KMS-11 (cell line): Measurements from ENCODE around the gene SLX4.

ENCODE experiments used
- H2AFZ ChIP-seq: fragments of 200-600 bp; sonication (generic); 2 replicates; pipeline ENCODE4 v1.6.1; 2016; ENCODE audit warnings: antibody characterized with exemption, mixed run types, low read depth
- H3K27ac ChIP-seq: fragments of 200-600 bp; sonication (generic); 2 replicates; pipeline ENCODE4 v1.6.1; 2016; ENCODE audit warnings: mild to moderate bottlenecking, mixed run types
- H3K27me3 ChIP-seq: fragments of 200-600 bp; sonication (generic); 2 replicates; pipeline ENCODE4 v1.6.1; 2017; ENCODE audit warnings: mild to moderate bottlenecking, low read depth, mixed run types, moderate library complexity; ENCODE audit not compliant: insufficient read depth
- H3K36me3 ChIP-seq: fragments of 200-600 bp; sonication (generic); 2 replicates; pipeline ENCODE4 v1.6.1; 2017; ENCODE audit warnings: mild to moderate bottlenecking, mixed run types; ENCODE audit not compliant: insufficient read depth
- H3K4me1 ChIP-seq: fragments of 200-600 bp; sonication (generic); 2 replicates; pipeline ENCODE4 v1.6.1; 2016; ENCODE audit warnings: mild to moderate bottlenecking, low read depth, mixed run types; ENCODE audit not compliant: poor library complexity, severe bottlenecking
- H3K4me2 ChIP-seq: fragments of 200-600 bp; sonication (generic); 2 replicates; pipeline ENCODE4 v1.7.0; 2016; ENCODE audit warnings: mild to moderate bottlenecking, mixed run types
- H3K4me3 ChIP-seq: fragments of 200-600 bp; sonication (generic); IDR thresholded peaks from 2 replicates; pipeline ENCODE4 v1.6.1; 2017; ENCODE audit warnings: low read depth, low read length, mixed read lengths; ENCODE audit not compliant: insufficient read depth
- H3K79me2 ChIP-seq: fragments of 200-600 bp; sonication (generic); 2 replicates; pipeline ENCODE4 v1.6.1; 2016; ENCODE audit warnings: low read depth, mixed run types; ENCODE audit not compliant: insufficient read depth
- H3K9ac ChIP-seq: fragments of 200-600 bp; sonication (generic); 2 replicates; pipeline ENCODE4 v1.6.1; 2016; ENCODE audit warnings: mild to moderate bottlenecking, mixed run types
- H4K20me1 ChIP-seq: fragments of 200-600 bp; sonication (generic); 2 replicates; pipeline ENCODE4 v1.6.1; 2016; ENCODE audit warnings: mild to moderate bottlenecking, mixed run types; ENCODE audit not compliant: insufficient read depth
- TF ChIP-seq, protein P1 (sequence below): fragments of 200-600 bp; sonication (generic); conservative IDR thresholded peaks from 2 replicates; pipeline ENCODE4 v1.6.1; 2017; ENCODE audit warnings: low read depth, mild to moderate bottlenecking, antibody characterized with exemption, low read length, moderate library complexity, mixed read lengths

The SLX4 gene

GRCh38 chr16:3564889-3565141 lies 46.6 kb downstream of the SLX4 start:
- Histone ChIP-seq H2AFZ (no peak overlapping the region), H3K27me3 (no peaks in the 10 kb centered on the region), H3K9ac (no peak overlapping the region), H4K20me1 (no peaks in the 10 kb centered on the region), H3K79me2 (no peaks in the 10 kb centered on the region), H3K36me3 (no peaks in the 10 kb centered on the region), H3K4me1 (no peaks in the 10 kb centered on the region), H3K27ac (no peak overlapping the region), H3K4me2 (no peak overlapping the region), H3K4me3 (no peak overlapping the region)
- TF ChIP-seq, protein P1, sequence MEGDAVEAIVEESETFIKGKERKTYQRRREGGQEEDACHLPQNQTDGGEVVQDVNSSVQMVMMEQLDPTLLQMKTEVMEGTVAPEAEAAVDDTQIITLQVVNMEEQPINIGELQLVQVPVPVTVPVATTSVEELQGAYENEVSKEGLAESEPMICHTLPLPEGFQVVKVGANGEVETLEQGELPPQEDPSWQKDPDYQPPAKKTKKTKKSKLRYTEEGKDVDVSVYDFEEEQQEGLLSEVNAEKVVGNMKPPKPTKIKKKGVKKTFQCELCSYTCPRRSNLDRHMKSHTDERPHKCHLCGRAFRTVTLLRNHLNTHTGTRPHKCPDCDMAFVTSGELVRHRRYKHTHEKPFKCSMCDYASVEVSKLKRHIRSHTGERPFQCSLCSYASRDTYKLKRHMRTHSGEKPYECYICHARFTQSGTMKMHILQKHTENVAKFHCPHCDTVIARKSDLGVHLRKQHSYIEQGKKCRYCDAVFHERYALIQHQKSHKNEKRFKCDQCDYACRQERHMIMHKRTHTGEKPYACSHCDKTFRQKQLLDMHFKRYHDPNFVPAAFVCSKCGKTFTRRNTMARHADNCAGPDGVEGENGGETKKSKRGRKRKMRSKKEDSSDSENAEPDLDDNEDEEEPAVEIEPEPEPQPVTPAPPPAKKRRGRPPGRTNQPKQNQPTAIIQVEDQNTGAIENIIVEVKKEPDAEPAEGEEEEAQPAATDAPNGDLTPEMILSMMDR, result no peak

DNA sequence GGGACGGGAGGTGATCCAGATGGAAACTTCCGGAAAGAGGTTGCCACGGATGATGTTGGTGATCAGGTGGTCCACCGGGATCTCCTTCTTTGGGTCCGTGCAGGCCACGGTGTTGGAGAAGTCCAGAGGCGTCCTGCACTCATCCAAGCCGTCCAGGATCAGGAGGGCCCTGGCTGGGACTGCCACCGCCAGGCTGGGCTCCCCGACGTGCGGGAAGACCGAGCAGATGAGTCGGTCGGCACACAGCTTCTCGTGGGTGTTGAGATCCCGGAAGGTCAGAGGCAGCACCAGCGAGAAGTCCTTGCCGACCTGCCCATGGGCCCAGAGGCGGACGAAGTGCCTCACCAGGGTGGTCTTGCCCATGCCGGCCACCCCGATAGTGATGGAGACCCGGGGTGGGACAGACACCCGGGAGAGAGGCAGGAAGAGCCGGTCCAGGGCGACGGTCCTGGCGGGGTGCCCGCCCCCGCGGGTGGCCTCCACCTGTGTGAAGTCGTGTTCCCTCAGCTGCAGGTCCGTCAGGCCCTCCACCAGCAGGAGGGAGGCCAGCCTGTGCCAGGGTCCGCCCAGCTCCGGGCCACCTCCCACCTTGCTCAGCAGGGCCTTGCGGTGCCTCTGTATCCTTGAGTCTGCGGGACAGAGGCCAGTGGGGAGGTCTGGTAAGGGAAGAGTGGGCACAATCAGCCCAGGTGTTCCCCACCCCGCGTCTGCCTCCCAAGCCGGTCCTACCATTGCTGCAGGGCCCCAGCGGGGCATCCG lies 47.1 kb downstream of the SLX4 start:
- H3K36me3 ChIP-seq, result no peaks in the 10 kb centered on the region
- H3K4me3 ChIP-seq, result no peak overlapping the region
- H3K79me2 ChIP-seq, result no peaks in the 10 kb centered on the region
- H3K4me1 ChIP-seq, result no peaks in the 10 kb centered on the region
- H3K4me2 ChIP-seq, result no peak overlapping the region
- TF ChIP-seq, protein P1, result no peak
- no peak overlapping the region for H3K9ac ChIP-seq
- H3K27me3 ChIP-seq, result no peaks in the 10 kb centered on the region
- no peak overlapping the region for H3K27ac ChIP-seq
- no peak overlapping the region for H2AFZ ChIP-seq
- no peaks in the 10 kb centered on the region for H4K20me1 ChIP-seq

- H3K79me2 ChIP-seq, result no peaks in the 10 kb centered on the region
- H3K27me3 ChIP-seq, result no peaks in the 10 kb centered on the region
- H3K4me3 ChIP-seq, result no peak overlapping the region
- H3K36me3 ChIP-seq, result no peaks in the 10 kb centered on the region
- H4K20me1 ChIP-seq, result no peaks in the 10 kb centered on the region
- no peak overlapping the region for H3K4me2 ChIP-seq
- TF ChIP-seq, protein P1, result no peak
- no peak overlapping the region for H3K9ac ChIP-seq
- H3K4me1 ChIP-seq, result no peaks in the 10 kb centered on the region
- no peak overlapping the region for H3K27ac ChIP-seq
- H2AFZ ChIP-seq, result no peak overlapping the region
Observed at GRCh38 chr16:3562914-3563480, 48.4 kb downstream of the SLX4 start.

- Histone ChIP-seq H3K79me2 (no peaks in the 10 kb centered on the region), H3K27me3 (no peaks in the 10 kb centered on the region), H3K4me3 (no peak overlapping the region), H4K20me1 (no peaks in the 10 kb centered on the region), H2AFZ (no peak overlapping the region), H3K4me2 (no peak overlapping the region), H3K4me1 (no peaks in the 10 kb centered on the region), H3K27ac (no peak overlapping the region), H3K36me3 (no peaks in the 10 kb centered on the region), H3K9ac (no peak overlapping the region)
- TF ChIP-seq, protein P1, result no peak
Observed at GRCh38 chr16:3561626-3562025, 49.8 kb downstream of the SLX4 start.
